H1 (cell line): Measurements from ENCODE around the gene PROZ. TPM values are rescaled to one million over a fixed set of nuclear protein-coding genes. Genes with fewer than 3 reads are reported as not detected.

Experiments used
- EP300 ChIP-seq, 2 experiments: IDR thresholded peaks; 1 replicate in 1 of 2; 2 replicates in 1 of 2; pipeline ENCODE4 v1.6.1; 2011 to 2012; ENCODE audit warnings: low read depth in 2 of 2, low read length in 2 of 2, mild to moderate bottlenecking in 2 of 2, borderline replicate concordance in 1 of 2, inconsistent platforms in 1 of 2, moderate library complexity in 1 of 2
- GTF2F1 ChIP-seq: IDR thresholded peaks from 2 replicates; pipeline ENCODE4 v1.6.1; 2012; ENCODE audit warnings: low read depth, low read length, improper control_type of control experiment, borderline replicate concordance
- RNF2 ChIP-seq: fragments of 200-900, 300-1000 bp; sonication (generic); IDR thresholded peaks from 2 replicates; pipeline ENCODE4 v1.7.1; 2016; ENCODE audit warnings: borderline replicate concordance, low read depth, mild to moderate bottlenecking, antibody characterized with exemption, low read length; ENCODE audit not compliant: poor library complexity, severe bottlenecking; ENCODE audit errors: missing control alignments
- TBP ChIP-seq: IDR thresholded peaks from 2 replicates; pipeline ENCODE4 v1.6.1; 2011; ENCODE audit warnings: low read depth, low read length, improper control_type of control experiment
- polyA plus RNA-seq, 7 experiments: library from polyadenylated mRNA; depleted of rRNA in 3 of 7; stranded (reverse) in 5 of 7; unstranded in 2 of 7; fragments of >200 nt in 5 of 7; fragments of 200-250 nt in 2 of 7; gene quantifications; 1 replicate in 5 of 7; 2 replicates in 1 of 7; 4 replicates in 1 of 7; pipeline versions ENCODE4 v1.2.1 to v1.2.3, GENCODE V29; 2011 to 2013; ENCODE audit warnings: missing spikeins in 2 of 7, mixed read lengths in 2 of 7
- total RNA-seq: library from RNA; stranded (reverse); fragmentation: NEBNext Ultra II Directional; extraction: Animal tissue kit (Norgen Biotek cat#: 25700); gene quantifications from 2 replicates; pipeline ENCODE4 v1.2.1, GENCODE V29; 2021

PROZ gene
- total and polyA plus RNA-seq, 2 of the 8 experiments (the other 6 are each of a cell fraction or from before 2014, with no cell fraction given) = not detected

DNA sequence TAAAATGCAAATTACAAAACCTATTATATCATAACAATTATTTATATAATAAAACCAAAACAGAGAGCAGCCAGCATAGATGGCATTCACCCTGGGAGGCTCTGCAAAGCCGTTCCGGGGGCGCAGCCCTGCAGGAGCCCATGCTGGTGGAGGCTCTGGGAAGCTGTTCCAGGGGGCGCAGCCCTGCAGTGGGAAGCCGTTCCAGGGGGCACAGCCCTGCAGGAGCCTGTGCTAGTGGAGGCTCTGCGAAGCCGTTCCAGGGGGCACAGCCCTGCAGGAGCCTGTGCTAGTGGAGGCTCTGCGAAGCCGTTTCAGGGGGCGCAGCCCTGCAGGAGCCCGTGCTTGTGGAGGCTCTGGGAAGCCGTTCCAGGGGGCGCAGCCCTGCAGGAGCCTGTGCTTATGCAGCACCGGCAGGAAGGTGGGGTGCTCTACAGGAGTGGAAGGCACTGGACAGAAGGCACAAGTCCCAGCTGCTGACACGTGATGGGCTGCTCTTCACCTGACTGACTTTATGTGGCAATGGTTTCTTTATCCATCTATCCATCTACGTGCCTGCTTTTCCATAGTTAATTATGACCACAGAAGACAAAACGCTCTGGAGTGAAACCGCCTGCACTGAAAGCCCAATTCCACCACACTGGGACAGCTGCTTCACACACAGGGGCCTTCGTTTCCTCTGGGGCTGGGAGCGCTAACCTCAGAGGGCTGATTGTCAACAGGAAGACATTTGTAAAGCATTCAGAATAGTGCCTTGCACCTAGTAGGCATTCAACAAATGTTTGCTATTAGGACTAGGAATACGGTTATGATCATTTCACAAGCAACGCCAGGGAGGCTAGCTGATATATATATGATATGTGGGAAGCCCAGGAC is 26.4 kb downstream of the PROZ start (continued):
- TF ChIP-seq GTF2F1 = no peak
- no peak for TF ChIP-seq RNF2
- TF ChIP-seq EP300 (IDR thresholded peaks at IDR 0.05; ENCODE audit: borderline replicate concordance in 1 of 2, low read depth in 2 of 2, low read length in 2 of 2) = no peak
- no peak for TF ChIP-seq TBP
- TF ChIP-seq, all 59 proteins: peak for 0
